ENCODE results near the gene TIMM10B. TPM values are rescaled to one million over a fixed set of nuclear protein-coding genes. Genes with fewer than 3 reads are reported as not detected.

Gene TIMM10B
- total and polyA plus RNA-seq, 2 donors (not counting 1 experiment from before 2014, with no cell fraction given), result 42.9 to 62.1 TPM

GRCh38 chr11:6486938-6487337 lies 5.6 kb downstream of the TIMM10B start:
- CTCF ChIA-PET, result interaction anchor here (0.8 to 6.6 kb wide), 4 partner anchors 21 to 219 kb away, joined by 3 to 27 read pairs (median 4); partner anchors contain the start of gene SMPD1
- Histone ChIP-seq H3K9me3 (ENCODE audit: control extremely low read depth in 1 of 3, control insufficient read depth in 2 of 3, insufficient read depth in 1 of 3, low read length in 2 of 3) (no peaks in the 10 kb centered on the region), H3K27me3 (replicated peaks in 1 of 4; ENCODE audit: control extremely low read depth in 1 of 4, control insufficient read depth in 3 of 4, insufficient read depth in 4 of 4, low read length in 3 of 4) (no peaks in the 10 kb centered on the region), H3K4me2 (replicated peaks; ENCODE audit: low read depth, low read length, poor library complexity, severe bottlenecking) (no peak overlapping the region), H3K4me3 (ENCODE audit: control extremely low read depth in 1 of 5, extremely low read depth in 1 of 5, insufficient read depth in 1 of 5, low read depth in 2 of 5, low read length in 4 of 5) (no peak overlapping the region), H3K27ac (ENCODE audit: low read length in 2 of 2) (no peak overlapping the region), H4K20me1 (ENCODE audit: control insufficient read depth, insufficient read depth, low read length, poor library complexity, severe bottlenecking) (no peaks in the 10 kb centered on the region), H3K36me3 (replicated peaks in 1 of 2; ENCODE audit: control extremely low read depth in 1 of 2, control insufficient read depth in 1 of 2, extremely low read depth in 1 of 2, insufficient read depth in 2 of 2, low read length in 1 of 2) (peaks cover 0 to 58% of the 10 kb centered on the region in 2 experiments), H3K4me1 (ENCODE audit: control insufficient read depth in 2 of 2, insufficient read depth in 2 of 2, low read length in 2 of 2) (peaks cover 11 to 13% of the 10 kb centered on the region in 2 donors), H3K9ac (ENCODE audit: low read length) (no peak overlapping the region), H2AFZ (ENCODE audit: insufficient read depth, low read depth, low read length, poor library complexity, severe bottlenecking) (no peak overlapping the region), H3K79me2 (ENCODE audit: control insufficient read depth, insufficient read depth, low read length) (peaks cover 43% of the 10 kb centered on the region)
- H3K27me3 Mint-ChIP-seq, result no peaks in the 10 kb centered on the region
- H3K4me3 Mint-ChIP-seq, result no peak overlapping the region
- no peak for ATAC-seq (ENCODE audit: low read depth)
- POLR2A ChIA-PET, result no interaction called here
- H3K9me3 Mint-ChIP-seq (ENCODE audit: insufficient read depth), result no peaks in the 10 kb centered on the region
- intact Hi-C loops (cut with micrococcal nuclease), result loop anchor here (10.0 kb wide), 1 partner anchor 802 kb away; the partner anchor contains the start of genes TRIM22 and TRIM5
- no CpG with 5 or more reads among the region's 1 CpG for WGBS (ENCODE audit: insufficient coverage)
- TF ChIP-seq CTCF (IDR thresholded peaks at IDR 0.05) (no peak), EZH2 (IDR thresholded peaks at IDR 0.05; ENCODE audit: borderline replicate concordance, insufficient read depth, low read depth, low read length, poor library complexity, severe bottlenecking) (no peak)
- no peak for DNase-seq
- peaks cover 17% of the 10 kb centered on the region for H3K4me1 Mint-ChIP-seq
- no peak overlapping the region for H3K27ac Mint-ChIP-seq

- WGBS (ENCODE audit: insufficient coverage), result no CpG with 5 or more reads among the region's 6 CpGs
- Histone ChIP-seq H4K20me1 (ENCODE audit: control insufficient read depth, insufficient read depth, low read length, poor library complexity, severe bottlenecking) (no peaks in the 10 kb centered on the region), H3K4me3 (ENCODE audit: control extremely low read depth in 1 of 5, extremely low read depth in 1 of 5, insufficient read depth in 1 of 5, low read depth in 2 of 5, low read length in 4 of 5) (no peak overlapping the region), H3K4me2 (replicated peaks; ENCODE audit: low read depth, low read length, poor library complexity, severe bottlenecking) (no peak overlapping the region), H2AFZ (ENCODE audit: insufficient read depth, low read depth, low read length, poor library complexity, severe bottlenecking) (no peak overlapping the region), H3K4me1 (ENCODE audit: control insufficient read depth in 2 of 2, insufficient read depth in 2 of 2, low read length in 2 of 2) (no peaks in the 10 kb centered on the region), H3K27me3 (replicated peaks in 1 of 4; ENCODE audit: control extremely low read depth in 1 of 4, control insufficient read depth in 3 of 4, insufficient read depth in 4 of 4, low read length in 3 of 4) (no peaks in the 10 kb centered on the region), H3K9ac (ENCODE audit: low read length) (no peak overlapping the region), H3K79me2 (ENCODE audit: control insufficient read depth, insufficient read depth, low read length) (peaks cover 38% of the 10 kb centered on the region), H3K36me3 (replicated peaks in 1 of 2; ENCODE audit: control extremely low read depth in 1 of 2, control insufficient read depth in 1 of 2, extremely low read depth in 1 of 2, insufficient read depth in 2 of 2, low read length in 1 of 2) (peaks cover under 1 to 46% of the 10 kb centered on the region in 2 experiments), H3K27ac (ENCODE audit: low read length in 2 of 2) (peak overlapping the region in 1 of 2 donors; percentile 18), H3K9me3 (ENCODE audit: control extremely low read depth in 1 of 3, control insufficient read depth in 2 of 3, insufficient read depth in 1 of 3, low read length in 2 of 3) (no peaks in the 10 kb centered on the region)
- Mint-ChIP-seq H3K27me3 (no peaks in the 10 kb centered on the region), H3K4me1 (peaks cover 4% of the 10 kb centered on the region), H3K9me3 (ENCODE audit: insufficient read depth) (no peaks in the 10 kb centered on the region), H3K27ac (no peak overlapping the region), H3K4me3 (no peak overlapping the region)
- ChIA-PET POLR2A (no interaction called here), CTCF (interaction anchor here (0.8 to 6.6 kb wide), 2 partner anchors 110 to 250 kb away, joined by 3 to 27 read pairs; no protein-coding TSS in a partner anchor)
- ATAC-seq (ENCODE audit: low read depth) (no peak), DNase-seq (no peak)
- intact Hi-C loops (cut with micrococcal nuclease), result loop anchor here (10.0 kb wide), 1 partner anchor 804 kb away; the partner anchor contains the start of genes TRIM22 and TRIM5
- no peak for TF ChIP-seq EZH2 (IDR thresholded peaks at IDR 0.05; ENCODE audit: borderline replicate concordance, insufficient read depth, low read depth, low read length, poor library complexity, severe bottlenecking)
- TF ChIP-seq CTCF (IDR thresholded peaks at IDR 0.05), result no peak
Measured at GRCh38 chr11:6488342-6488741, 7.0 kb downstream of the TIMM10B start.

Measured in B cell (primary cell).